HG02571 (cell line): ENCODE measurements around the gene PGGHG.
"Not testable (repeated sequence)": the region's sequence is repeated elsewhere in the genome, so short reads cannot be mapped to it uniquely, and the experiment has no call there.

Experiments used
- ATAC-seq: cut with Tn5 transposase; IDR thresholded peaks from one replicate; pipeline ENCODE4 v1.9.1; 2021; ENCODE audit warnings: mild to moderate bottlenecking, moderate library complexity; ENCODE audit not compliant: unreplicated experiment

PGGHG gene

GRCh38 chr11:311013-311748, 22.3 kb downstream of the PGGHG start:
- ATAC-seq: not testable (repeated sequence)

GRCh38 chr11:312092-312816, 23.3 kb downstream of the PGGHG start:
- no peak for ATAC-seq

- ATAC-seq: no peak
Measured at GRCh38 chr11:313304-313786, 24.4 kb downstream of the PGGHG start.

DNA sequence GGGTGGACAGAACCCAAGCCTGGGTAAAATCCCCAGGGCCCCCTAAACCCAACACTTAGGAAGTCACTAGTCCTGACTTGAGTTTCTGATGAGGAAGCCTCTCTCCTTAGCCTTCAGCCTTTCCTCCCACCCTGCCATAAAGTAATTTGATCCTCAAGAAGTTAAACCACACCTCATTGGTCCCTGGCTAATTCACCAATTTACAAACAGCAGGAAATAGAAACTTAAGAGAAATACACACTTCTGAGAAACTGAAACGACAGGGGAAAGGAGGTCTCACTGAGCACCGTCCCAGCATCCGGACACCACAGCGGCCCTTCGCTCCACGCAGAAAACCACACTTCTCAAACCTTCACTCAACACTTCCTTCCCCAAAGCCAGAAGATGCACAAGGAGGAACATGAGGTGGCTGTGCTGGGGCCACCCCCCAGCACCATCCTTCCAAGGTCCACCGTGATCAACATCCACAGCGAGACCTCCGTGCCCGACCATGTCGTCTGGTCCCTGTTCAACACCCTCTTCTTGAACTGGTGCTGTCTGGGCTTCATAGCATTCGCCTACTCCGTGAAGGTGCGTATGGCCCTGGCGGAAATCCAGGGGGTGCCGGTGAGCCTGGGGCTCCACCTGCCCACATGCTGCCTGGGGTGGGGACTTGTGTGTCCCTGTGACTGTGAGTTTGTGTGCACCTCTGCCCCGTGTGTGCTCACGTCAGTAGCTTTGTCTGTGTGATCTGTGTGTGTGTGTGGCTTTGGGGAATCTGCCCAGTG, 25.0 kb downstream of the PGGHG start, which contains the start of gene IFITM1:
TSS of gene IFITM1 (plus strand) at position 254 of the 767 bp plus-strand sequence. CDS start at position 385, 131 bp downstream.
- ATAC-seq: peak; percentile 37

DNA sequence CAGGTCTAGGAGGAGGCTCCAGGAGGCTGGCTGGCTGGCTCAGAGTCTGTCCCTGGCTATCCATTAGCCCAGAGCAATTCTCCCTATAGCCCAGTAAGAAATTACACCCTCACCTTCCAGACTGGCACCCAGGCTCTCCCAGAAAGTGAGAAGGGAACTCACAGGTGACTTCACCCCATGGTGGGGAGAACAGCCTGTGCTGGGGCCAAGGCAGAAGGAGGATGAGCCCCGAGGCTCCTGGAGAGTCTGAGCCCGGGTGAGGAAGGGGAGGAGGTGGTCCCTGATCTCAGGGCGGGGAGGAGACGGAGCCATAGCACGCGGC, 25.6 kb downstream of the PGGHG start:
- ATAC-seq: not testable (repeated sequence)

GRCh38 chr11:315051-315481, 26.1 kb downstream of the PGGHG start:
- no peak for ATAC-seq

- no peak for ATAC-seq
Measured at GRCh38 chr11:315516-315994, 26.6 kb downstream of the PGGHG start.

GRCh38 chr11:316031-316701, 27.2 kb downstream of the PGGHG start:
- no peak for ATAC-seq

DNA sequence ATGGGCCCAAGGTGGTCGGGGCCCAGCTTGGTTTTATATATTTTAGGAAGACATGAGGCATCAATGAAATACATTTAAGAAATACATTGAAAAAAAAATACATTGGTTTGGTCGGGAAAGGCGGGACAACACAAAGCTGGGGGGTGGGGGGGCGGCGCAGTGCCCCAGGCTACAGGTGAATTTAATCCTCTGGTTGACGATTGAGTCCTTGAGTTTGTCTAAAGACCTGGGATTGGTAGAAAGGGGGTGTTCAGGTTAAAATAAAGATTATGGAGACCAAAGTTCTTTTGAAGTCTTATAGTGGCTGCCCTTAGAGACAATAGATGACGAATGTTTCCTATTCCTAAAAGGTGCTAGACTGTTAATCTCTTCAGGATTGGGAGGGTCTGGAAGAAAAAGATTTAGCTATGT, 28.0 kb downstream of the PGGHG start:
- no peak for ATAC-seq

DNA sequence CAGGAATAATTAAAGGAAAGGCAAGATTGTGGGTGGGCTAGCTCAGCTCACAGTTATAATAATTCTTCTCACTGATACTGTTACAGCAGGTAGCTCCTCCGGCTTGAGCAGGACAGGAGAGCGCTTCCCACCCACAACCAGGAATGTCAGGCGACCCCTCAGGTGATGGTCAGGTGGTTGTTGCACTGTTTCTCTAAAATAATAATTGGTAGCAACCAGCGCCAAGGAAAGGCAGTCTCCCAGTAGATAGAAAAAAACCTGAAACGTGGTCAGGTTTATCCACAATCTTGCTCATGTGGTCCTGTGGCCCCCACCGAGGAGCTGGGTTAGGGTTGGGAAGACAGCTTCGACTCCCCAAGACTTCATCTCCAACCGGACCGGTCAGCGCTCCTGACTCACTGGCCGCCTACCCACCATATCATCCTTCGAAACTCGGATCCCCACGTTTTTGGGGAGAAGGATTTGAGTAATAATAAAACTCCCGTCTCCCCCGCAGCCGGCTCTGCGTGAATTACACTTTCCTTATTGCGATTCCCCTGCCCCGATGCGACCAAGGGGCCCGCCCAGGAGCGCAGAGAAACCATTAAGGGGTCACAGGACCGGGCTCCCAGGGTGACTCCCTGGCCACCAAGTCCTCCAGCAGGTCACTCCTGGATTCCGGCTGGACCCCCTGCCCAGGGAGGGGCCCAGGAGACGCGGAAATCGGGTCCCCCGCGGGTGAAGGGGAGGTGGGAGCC, 28.9 kb downstream of the PGGHG start:
- ATAC-seq: not testable (repeated sequence)

- ATAC-seq: not testable (repeated sequence)
Measured at GRCh38 chr11:318405-319120, 29.6 kb downstream of the PGGHG start.

DNA sequence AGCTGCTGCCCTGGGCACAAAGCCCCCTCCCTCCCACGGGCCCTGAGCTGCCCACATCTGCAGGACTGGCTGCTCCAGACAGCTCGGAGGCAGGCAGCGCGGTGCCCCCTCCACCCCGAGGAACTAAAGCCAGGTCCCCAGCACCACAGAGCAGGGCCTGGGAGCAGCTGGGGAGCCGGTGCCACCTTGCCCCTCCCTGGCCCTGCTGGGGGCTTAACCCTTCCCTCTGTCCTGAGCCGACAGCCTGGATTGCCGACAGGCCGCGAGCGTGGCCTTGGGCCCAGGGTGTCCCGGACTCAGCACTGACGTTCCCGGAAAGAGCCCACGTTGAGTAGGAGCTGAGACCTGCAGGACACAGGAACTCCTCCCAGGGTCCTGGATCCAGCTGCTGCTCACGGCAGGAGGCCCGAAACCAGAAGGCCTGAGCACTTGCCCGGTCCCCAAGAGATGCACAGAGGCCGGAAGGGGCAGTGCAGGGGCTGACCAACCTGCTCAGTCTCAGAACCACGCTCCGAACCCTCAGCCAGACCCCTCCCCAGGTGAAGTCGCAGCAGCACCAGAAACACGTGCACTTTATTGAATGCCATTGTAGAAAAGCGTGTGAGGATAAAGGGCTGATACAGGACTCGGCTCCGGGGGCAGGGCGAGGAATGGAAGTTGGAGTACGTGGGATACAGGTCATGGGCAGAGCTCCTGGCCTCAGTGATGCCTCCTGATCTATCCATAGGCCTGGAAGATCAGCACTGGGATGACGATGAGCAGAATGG, 30.4 kb downstream of the PGGHG start:
- ATAC-seq: not testable (repeated sequence)

- not testable (repeated sequence) for ATAC-seq
Measured at GRCh38 chr11:319888-320273, 31.0 kb downstream of the PGGHG start.

GRCh38 chr11:324156-324555, 35.2 kb downstream of the PGGHG start:
- no peak for ATAC-seq

DNA sequence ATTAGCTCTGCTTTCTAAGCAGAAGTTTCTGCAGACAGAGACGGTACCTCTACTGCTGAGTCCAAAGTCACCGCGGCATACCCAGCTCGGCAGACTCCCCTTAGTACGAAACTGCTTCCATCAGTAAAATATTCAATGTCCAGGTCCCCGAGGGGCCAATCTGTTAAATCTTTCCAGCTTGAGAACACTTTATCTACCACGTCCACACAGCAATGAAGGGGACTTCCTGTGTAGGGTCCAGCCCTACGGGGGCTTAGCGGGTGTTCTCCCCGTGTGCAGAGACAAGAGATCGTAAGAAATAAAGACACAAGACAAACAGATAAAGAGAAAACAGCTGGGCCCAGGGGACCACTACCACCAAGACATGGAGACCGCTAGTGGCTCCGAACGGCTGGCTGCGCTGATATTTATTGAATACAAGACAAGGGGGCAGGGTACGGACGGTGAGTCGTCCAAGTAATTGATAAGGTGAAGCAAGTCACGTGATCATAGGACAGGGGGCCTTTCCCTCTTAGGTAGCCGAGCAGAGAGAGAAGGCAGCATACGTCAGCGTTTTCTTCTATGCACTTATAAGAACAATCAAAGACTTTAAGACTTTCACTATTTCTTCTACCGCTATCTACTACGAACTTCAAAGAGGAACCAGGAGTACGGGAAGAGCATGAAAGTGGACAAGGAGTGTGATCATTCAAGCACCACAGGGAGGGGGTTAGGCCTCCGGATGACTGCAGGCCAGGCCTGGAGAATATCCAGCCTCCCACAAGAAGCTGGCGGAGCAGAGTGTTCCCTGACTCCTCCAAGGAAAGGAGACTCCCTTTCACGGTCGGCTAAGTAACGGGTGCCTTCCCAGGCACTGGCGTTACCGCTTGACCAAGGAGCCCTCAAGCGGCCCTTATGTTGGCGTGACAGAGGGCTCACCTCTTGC, 35.9 kb downstream of the PGGHG start:
- not testable (repeated sequence) for ATAC-seq

DNA sequence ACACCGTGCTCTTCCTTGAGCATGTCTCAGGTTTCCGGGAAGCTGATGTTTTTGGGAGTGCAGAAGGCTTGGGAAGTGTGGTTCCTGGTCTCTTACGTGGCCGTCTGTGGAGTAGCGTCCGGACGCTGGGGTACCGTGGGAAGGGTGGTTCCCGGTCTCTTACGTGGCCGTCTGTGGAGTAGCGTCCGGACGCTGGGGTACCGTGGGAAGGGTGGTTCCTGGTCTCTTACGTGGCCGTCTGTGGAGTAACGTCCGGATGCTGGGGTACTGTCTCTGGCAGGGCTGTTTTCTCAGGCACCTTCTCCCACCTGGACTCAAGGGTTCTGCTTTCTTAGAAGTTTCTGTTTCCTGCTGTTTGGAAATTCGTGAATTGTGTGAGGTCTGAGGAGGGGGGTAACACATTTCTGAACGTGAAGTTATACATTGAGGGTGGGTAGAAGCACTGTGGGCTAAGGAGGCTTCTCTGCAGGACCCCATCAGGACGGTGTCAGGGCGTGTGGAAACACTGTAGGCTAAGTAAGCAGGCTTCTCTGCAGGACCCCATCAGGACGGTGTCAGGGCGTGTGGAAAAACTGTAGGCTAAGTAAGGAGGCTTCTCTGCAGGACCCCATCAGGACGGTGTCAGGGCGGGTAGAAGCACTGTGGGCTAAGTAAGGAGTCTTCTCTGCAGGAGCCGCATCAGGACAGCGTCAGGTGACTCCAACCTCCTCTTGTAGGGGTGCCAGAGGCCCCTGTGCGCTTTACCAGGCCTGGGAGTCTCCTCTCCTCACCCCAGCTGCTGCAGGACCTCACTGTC, 37.1 kb downstream of the PGGHG start:
- no peak for ATAC-seq

GRCh38 chr11:326592-326841, 37.6 kb downstream of the PGGHG start:
- no peak for ATAC-seq
